NCI-H2029 (cell line): Measurements from ENCODE around the gene SPPL2C.

Experiments
- DNase-seq: peaks from one replicate; lab custom pipeline; 2025; lab: John Stamatoyannopoulos, UW

SPPL2C gene

DNA sequence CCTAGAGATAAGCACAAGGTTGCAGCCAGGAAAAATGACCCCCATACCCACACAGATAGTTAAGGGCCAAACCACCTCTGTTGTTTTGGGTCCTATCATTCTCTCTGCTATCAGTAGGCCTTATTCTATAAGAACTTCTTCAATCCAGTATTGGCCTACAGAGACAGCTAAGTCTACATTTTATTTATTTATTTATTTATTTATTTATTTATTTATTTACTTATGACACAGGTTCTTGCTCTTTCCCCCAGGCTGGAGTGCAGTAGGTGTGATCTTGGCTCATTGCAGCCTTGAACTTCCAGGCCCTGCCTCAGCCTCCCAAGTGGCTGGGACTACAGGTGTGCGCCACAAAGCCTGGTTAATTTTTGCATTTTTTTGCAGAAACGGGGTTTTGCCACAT, 42.2 kb downstream of the SPPL2C start:
- no peak for DNase-seq

DNA sequence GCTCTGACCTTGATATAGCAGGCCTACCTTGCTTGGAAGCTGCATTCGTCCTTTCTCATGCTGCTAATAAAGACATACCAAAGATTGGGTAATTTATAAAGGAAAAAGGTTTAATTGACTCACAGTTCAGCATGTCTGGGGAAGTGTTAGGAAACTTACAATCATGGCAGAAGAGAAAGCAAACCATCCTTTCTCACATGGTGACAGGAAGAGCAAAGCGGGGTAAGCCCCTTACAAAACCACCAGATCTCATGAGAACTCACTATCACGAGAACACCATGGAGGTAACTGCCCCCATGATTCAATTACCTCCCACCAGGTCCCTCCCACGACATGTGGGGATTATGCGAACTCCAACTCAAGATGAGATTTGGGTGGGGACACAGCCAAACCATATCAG, 43.7 kb downstream of the SPPL2C start:
- DNase-seq: no peak

DNA sequence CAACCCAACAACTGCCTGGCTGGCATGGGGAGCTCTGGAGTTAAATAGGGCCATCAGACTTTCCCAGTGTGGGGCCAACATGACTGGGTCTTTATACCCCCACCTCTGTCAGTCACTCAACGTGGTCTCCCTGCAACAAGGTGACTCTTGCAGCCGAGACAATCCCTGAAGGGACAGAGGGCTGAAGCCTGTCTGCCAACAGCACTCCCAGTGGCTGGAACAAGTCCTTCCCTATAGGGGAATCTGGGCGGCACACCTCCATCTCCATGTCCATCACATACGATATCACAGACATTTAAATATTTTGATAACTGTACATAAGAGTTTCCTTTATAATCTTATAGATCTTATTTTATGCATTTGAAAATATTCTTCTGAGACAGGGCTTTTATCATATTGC, 44.9 kb downstream of the SPPL2C start:
- no peak for DNase-seq

DNA sequence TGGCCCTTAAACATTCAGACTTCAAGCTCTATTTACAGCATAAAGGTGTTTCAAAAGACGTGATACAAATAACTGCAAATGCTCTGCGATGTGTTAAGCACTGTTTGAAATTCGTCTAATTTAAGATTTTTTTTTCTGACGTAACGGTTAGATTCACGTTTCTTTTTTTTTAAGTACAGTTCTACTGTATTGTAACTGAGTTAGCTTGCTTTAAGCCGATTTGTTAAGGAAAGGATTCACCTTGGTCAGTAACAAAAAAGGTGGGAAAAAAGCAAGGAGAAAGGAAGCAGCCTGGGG, 49.0 kb downstream of the SPPL2C start:
- DNase-seq: no peak

DNA sequence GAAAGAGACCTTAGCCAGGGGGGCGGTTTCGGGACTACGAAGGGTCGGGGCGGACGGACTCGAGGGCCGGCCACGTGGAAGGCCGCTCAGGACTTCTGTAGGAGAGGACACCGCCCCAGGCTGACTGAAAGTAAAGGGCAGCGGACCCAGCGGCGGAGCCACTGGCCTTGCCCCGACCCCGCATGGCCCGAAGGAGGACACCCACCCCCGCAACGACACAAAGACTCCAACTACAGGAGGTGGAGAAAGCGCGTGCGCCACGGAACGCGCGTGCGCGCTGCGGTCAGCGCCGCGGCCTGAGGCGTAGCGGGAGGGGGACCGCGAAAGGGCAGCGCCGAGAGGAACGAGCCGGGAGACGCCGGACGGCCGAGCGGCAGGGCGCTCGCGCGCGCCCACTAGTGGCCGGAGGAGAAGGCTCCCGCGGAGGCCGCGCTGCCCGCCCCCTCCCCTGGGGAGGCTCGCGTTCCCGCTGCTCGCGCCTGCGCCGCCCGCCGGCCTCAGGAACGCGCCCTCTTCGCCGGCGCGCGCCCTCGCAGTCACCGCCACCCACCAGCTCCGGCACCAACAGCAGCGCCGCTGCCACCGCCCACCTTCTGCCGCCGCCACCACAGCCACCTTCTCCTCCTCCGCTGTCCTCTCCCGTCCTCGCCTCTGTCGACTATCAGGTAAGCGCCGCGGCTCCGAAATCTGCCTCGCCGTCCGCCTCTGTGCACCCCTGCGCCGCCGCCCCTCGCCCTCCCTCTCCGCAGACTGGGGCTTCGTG, 49.5 kb downstream of the SPPL2C start, which contains the start of gene MAPT:
MAPT (plus strand) TSS at position 533 of the 763 bp plus-strand sequence. CDS start 67,784 bp downstream, outside the sequence.
- peak; percentile 81 for DNase-seq

DNA sequence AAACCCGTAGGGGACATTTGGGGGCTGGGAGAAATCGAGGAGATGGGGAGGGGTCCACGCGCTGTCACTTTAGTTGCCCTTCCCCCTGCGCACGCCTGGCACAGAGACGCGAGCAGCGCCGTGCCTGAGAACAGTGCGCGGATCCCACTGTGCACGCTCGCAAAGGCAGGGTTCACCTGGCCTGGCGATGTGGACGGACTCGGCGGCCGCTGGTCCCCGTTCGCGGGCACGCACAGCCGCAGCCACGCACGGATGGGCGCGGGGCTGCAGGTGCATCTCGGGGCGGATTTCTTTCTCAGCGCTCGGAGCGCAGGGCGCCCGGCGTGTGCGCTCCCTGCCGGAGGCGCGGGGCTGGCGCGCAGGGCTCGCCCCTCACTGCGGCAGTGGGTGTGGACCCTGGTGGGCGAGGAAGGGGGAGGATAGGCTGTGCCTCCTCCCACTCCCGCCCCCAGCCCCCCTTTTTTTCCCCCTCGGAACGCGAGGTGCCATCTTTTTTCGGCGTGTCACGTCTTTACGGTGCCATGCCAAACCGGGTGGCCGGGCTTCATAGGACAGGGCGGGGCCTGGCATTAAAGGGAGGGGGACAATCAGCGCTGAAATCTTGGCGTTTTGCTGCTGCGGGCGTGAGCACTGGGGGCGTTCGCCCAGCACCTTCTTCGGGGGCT, 50.8 kb downstream of the SPPL2C start:
- DNase-seq: peak; percentile 23

DNA sequence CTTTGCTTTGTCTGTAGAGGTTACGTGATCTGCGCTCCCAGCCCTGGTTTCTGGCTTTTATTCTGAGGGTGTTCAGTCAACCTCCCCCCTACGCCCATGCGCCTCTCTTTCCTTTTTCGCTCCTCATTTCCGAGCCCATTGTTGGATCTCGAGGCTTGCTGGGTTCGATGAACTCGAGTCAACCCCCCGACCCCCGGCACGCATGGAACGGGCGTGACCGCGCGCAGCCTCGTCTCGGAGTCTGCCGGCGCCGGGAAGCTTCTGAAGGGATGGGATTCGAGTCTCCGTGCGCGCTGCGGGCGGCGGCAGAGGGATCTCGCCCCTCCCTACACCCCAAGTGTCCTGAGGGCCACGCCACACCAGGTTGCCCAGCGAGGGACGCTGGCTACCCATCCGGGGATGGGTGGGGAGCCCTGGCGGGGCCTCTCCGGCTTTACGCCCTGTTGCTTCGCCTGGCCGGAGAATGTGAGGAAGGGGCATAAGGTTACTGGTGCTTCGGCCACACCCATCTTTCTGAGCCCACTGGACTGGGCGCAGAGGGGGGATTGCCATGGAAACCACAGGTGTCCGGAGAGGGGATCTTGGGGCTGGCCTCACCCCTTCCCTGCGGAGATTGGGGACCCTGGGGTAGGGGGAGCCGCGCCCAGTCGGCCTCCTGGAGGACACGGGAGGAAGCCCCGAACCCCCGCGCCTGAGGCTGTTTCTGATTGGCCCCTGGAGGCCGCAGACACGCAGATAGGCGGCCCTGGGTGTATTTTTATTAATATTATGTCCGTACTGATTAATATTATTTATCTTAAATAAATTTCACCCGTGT, 51.5 kb downstream of the SPPL2C start:
- DNase-seq: no peak
